Dedifferentiated amniotic fluid mesenchymal stem cell (primary cell): ENCODE results near the gene IGSF8.
"Not testable (repeated sequence)": the region's sequence is repeated elsewhere in the genome, so short reads cannot be mapped to it uniquely, and the experiment has no call there.

Source experiments
- DNase-seq: peaks from one replicate; pipeline ENCODE4 v3.0.0-alpha.2; 2016; ENCODE audit errors: extremely low spot score

IGSF8 gene

DNA sequence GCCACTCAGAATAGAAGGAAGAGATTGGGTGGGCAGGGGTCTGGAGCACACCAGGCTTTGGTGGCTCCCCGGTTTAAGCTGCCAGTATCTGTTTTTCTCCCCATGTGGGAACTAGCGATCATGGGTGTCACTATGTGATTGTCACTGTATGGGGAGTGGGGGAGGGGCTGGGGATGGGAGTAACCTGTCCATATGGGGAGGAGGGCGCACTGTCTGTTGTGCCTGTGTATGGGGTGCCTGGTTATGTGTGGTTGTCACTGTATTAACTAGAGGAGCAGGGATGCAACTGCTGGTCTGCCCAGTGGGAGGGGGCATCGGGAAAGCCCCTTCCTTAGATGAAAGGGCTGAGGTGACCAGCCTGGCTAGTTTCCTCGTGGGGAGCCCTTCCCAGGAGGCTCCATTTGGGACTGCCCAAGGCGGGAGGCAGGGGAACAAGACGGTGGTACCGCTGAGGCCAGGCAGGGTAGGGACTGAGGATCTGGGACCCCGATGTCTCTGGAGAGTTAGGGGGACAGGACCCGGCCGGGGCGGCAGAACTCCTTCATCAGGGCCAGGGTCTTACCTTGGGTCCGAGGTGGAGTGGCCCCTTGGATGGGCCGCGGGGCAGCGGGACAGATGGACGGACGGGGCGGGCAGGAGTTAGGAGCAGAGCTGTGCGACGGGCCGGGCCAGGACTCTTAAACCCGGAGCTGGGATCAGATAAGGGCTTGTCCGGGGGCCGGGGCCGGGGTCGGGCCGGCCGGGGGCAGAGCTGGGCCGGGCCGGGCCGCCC, 28.8 kb downstream of the IGSF8 start, which contains the start of gene KCNJ10:
Gene KCNJ10, minus strand, starts transcription at position 701 of the 772 bp plus-strand sequence. CDS start 27,628 bp downstream, outside the sequence.
- no peak for DNase-seq

DNA sequence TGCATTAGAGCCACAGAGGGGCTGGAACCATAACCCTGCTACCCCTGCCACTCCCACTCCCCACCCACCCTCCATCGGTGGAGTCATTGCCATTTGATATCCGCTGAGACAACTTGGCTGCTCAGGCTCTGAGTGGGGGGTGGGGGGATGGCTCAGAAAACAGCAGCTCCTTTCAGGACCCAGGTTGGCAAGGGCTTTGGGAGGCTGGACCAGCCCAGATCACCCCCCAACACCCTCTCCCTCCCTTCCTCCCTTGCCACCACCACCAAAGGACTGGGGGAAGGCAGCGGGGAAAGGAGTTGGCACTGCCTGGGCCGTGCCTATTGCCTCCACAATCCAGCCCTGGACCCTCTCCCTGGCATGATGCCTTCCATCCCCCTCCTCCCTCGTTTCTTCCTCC, 30.2 kb downstream of the IGSF8 start:
- no peak for DNase-seq

DNA sequence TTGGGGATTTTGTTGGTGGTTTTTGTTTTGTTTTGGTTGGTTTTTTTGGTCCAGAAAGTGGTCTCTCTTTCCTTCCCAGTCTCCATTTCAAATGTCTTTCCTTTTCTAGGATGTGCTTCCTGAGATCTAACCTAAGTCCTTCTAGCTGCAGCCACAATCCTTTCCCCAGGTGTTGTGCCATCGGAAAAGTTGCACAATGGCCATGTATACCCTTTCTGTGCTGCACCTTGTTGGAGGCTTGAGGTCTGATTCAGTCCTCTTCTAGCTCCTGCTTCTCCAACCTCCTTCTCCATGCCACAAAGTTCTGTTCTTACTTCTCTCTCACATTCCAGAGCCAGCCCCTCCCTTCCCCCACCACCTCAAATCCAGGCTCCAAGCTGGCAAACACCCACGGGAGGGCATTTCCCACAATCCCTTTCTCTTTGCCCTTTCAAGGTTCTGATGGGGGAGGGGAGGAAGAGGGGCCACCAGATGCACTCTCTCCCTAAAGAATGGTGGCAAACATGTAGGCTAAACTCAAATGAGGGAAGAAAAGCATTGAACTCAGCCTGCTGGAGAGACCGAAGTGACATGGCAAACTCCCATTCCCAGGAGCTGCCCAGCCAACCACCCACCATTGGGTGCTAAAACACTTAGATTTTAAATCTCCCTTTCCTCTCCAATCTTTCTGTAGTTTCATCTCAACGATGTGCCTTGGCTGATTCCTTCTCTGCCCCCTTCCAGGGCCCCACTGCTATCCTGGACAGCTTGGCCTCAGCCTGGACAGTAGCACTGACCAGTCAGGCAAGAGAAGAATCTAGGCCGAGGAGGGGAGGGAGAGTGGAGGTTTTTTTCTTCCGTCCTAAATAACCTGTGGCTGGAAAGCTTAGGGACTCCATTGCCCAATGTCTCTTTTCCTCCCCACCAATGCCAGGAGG, 31.3 kb downstream of the IGSF8 start:
- no peak for DNase-seq

DNA sequence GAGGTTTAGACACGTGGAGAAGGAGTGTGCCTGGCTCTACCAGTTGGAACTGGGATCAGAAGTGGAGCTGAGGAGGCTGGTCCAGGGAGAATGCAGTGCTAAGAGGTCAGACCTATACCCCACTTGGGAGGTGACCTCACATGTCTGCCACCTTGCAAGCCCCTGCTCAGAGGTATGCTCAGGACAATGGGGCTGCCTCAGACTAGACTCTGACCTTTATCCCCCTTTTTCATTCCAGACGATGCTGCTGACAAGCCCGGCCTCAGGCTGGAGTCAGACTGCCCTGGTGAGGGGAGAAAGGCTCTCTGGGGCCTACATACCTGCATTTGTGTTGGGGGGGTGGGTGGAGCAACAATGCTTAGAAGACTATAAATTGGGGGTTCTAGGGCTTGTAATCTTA, 33.7 kb downstream of the IGSF8 start:
- DNase-seq = no peak

DNA sequence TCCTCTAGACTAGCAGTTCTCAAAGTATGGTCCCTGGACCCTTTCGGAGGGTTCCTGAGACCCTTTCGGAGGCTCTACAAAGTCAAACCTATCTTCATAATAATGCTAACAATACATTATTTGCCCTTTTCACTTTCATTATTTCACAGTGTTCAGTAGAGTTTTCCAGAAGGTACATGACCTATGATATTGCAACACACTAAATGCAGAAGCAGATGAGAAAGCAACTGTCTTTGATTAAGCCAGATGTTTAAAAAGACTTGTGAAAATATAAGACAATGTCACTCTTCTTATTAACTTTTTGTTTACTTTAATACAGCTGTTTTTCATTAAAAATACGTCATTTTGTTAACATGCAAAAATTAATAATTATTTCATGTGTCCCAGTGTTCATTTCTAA, 34.3 kb downstream of the IGSF8 start:
- no peak for DNase-seq

DNA sequence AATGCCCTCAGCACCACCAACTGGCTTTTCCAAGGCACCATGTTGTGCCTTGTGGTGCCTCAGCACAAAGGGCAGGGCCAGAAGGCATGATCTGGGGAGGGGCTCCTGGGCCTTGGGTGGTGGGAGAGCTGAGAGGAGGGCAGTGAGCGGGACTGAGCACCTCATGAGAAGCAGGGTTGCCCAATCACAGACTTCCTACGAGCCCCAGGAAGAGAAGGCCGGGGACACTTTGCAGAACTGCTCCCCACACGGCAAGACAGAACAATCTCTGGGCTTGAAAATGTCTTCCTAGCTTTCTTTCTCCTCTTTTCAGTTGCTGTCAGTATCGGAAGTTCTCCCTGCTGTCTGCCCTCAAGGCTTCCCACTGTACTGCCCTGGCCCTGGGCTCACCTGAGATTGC, 35.2 kb downstream of the IGSF8 start:
- no peak for DNase-seq

DNA sequence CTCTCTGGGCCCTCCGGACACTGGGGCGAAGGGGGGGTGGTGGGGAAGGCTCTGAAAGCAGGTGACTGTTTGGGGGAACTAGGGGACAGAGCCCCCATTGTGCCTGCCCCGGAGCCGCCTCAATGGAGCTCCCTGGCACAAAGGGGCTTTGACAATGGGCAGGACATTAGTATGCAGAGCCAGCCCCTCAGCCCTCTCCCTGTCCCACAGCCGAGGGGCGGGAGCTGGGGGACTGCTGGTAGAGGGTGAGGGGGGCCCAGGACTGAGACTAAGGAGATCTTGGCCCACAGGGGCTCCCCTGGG, 36.2 kb downstream of the IGSF8 start:
- no peak for DNase-seq

DNA sequence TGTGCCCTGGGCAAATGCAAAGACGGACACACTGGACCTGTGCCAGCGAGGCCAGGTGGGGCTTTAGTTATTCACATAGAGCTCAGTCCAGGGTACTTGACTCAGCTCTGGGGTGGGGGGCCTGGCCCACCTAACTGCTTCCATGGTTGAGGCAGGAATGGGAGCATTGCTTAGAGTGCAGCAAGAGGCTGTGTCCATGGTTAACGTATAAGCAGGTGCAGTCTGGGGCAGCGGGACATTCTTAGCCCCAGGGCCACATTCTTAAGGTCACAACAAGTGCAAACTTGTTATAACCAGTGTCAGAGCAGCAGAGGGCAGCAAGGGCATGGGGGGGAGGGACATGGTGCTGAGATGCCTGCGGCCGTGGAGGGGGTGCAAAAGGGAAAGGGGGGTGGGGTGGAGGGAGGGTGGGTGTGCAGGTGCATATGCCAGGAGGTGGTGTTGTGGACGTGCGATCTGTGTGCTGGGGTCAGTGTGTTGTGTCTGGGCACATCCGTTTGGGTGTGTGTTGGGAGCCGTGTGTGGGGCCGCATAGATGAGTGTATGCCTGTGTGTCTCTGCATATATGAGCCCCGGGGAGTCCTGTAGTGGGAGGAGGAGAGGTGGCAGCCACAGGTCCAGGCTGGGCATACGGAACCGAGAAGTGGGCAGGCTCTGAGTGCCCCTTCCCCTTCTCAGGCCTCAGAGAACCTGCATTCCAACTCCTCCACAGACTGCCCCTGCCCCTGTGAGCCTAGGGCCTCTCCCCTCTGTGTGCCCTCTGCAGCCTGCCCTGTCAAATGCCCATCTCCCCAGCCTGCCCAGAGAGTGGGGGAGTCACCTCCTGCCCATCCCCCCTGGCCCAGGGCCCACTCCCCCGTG, 36.8 kb downstream of the IGSF8 start:
- no peak for DNase-seq

DNA sequence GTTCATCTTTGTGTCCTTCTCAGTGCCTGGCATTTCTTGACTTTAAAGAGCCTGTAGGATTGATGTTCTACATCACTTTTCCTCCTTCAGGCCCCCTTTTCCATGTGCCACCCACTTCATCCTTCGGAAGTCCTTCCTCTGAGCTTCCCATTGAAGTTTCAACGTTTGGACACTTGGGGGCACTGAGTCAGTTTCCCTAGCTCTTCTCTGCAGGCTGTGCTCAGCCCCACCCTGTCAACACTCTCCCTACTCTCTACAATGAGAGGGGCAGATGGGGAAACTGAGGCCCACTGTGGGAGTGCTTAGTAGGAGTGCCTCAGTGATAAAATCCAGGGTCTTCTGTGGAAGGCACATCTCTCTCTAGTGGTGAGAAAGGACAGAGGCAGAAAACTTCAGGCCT, 40.3 kb downstream of the IGSF8 start:
- DNase-seq = no peak

DNA sequence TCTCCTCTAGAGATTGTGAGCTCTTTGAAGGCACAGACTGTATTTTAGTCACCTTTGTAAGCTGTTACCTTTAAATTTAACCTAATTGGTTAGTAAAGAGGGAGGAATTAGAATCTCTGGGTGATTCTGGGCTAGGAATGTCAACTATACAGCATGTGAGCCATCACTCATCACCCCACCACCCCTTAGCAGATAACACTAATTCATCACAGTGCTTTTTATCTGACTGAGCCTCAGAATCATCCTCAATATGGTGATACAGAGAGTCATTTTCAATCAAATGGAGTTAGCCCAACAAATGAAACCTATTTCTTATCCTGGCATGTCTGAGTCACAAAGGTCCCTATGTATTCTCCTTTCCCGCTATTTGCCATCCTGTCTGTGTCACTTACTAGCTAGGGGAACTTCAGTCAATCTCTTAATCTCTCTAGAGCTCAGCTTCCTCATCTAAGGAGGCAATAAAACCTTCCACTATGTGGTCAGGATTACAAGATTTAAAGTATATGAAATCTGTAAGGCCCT, 41.7 kb downstream of the IGSF8 start:
- no peak for DNase-seq

DNA sequence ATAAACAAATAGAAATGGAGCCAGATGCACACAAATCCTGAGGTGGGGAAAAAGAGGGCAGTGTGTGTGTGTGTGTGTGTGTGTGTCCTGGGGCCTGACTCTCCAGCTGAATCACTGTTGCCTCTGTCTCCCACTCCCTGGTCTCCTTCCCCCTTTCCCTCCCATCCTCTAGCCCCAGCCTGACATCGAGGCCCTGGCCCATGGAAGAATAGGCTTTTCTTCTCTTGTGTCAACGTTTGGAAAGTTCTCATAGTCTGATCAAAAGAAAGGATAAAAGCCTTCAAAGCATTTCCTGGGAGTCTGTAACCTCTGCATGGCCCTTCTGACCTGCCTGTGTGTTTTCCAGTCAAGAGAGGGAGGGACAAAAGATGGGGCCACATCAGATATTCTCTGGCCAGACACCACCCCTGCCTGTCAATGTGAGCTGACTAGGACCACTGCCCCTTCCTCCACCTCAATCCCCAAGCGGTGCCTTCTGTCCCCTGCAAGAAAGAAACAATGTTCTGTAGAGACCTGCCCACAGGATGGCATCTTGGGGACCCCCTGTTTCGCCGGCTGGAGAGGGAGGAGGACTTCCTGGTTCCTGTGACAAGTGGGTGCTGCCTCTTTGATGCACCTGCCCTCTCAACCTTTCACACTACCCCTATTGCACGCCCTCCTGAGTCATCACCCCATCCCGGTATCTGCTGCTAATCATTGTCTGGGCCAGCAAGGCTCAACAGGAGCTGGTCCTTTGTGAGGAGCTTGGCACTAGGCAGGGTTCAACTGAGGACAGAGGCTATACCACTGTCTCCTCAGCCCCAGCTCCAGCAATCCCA, 44.7 kb downstream of the IGSF8 start:
- no peak for DNase-seq

DNA sequence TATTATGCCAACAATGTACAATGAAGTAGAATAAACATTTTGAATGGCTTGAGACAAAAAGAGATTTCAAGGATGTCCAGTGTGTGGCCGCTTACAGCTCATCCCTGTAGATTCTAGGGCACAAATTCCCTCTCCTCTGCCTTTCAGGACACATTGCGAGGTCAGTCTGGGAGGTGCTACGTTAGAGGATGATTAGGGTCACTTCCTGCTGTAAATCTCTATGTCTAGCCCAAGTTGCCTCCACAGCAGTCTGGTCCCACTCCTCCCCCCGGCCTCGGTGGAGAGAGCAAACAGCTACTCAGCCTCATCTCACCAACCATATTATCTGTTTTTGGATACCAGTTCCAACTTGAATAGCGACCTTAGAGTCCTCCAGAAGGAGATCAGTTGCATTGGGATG, 45.5 kb downstream of the IGSF8 start:
- DNase-seq = no peak

DNA sequence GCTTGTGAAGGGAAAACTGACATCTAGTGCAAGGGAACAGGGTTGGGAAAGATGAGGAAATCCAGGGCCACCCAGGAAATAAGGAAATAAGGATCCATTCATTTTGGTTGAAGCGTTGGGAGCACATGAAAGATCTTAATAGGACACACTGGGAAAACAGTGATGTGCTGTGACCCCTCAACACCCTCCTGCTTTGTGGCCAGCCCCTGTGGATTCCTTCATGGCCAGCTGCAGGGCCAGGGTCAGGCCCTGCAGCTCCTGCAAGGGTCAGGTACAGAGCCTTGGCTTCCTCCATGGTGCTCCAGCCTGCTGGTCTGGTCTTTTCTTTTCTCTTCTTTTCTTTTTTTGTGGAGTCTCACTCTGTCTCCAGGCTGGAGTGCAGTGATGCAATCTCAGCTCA, 47.8 kb downstream of the IGSF8 start:
- DNase-seq = no peak

DNA sequence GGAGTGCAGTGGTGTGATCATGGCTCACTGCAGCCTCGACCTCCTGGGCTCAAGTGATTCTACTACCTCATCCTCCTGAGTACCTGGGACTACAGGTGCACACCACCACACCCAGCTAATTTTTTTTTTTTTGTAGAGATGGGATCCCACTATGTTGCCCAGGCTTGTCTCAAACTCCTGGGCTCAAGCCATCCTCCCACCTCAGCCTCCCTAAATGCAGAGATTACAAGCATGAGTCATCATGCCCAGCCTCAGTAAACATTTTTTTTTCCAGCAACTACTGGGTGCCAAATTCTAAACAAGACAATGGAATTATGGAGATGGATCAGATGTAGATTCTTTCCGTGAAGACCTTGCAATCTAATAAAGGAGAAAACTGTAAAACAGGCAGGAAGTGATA, 48.2 kb downstream of the IGSF8 start:
- DNase-seq = not testable (repeated sequence)

DNA sequence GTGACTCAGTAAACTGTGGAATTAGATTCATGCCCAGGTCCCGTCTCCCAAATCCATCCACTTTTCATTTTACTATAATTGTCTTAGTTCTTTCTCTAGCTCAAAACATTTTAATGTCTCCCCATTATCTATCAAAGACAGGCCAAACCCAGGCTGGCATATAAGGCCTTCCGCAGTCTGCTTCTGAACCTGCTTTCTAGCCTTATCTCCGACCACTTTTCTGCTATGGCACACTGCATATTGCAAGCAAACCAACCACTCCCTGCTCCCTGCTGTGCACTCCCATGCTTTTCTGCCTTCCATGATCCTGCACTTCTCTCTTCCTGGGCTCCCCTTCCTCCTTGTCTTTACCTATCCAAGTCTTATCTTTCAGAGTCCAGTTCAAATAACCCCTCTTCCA, 49.3 kb downstream of the IGSF8 start:
- DNase-seq = no peak

DNA sequence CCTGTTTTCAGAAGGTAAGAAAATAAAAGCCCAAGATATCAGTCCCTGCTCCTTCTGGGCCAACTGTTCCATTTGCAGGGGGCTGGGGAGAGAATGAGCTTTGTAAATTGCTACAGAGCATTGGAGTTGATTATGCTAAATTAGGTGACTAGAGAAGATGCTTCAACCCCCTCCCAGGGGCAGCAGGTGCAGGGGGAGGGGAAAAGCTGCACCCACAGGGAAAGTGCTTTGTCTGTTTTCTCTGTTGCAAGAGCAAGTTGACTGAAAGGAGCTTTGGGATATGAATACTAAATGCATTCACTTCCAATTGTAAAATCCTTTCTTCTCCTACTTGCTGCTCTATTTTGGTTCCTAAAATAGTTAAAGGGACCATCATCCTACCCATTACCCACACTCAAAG, 50.1 kb downstream of the IGSF8 start:
- no peak for DNase-seq

DNA sequence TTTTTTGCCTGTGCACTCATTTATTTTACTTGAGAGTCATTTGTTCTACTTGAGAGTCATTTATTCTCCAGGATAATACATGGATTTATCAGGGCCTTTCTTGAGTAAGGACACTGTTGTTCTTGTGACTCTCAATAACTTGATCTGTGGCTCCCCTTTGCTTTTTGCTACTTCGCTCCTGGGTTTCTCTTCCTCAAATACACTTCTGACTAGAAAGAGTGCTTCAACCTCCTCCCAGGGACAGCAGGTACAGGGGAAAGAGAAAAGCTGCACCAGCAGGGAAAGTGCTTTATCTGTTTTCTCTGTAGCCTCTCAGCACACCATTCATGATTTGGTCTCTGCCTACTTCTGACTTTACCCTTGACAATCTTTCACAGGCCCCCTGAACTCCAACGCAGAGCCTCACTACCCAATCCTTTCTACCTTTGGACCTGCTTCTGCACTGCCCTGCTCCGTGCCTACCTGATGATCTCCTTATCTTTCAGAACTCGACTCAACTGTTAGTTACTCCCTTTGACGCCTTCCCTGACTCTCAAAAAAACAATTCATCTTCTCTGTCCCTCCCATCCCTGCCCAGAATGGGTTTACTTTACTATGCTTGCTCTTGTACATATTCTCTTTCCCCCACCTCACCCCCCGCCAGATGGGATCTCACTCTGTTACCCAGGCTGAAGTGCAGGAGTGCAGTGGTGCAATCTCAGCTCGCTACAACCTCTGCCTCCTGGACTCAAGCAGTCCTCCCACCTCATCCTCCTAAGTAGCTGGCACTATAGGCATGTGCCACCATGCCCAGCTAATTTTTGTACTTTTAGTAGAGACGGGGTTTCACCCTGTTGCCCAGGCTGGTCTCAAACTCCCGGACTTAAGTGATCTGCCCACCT, 51.1 kb downstream of the IGSF8 start:
- DNase-seq = no peak

DNA sequence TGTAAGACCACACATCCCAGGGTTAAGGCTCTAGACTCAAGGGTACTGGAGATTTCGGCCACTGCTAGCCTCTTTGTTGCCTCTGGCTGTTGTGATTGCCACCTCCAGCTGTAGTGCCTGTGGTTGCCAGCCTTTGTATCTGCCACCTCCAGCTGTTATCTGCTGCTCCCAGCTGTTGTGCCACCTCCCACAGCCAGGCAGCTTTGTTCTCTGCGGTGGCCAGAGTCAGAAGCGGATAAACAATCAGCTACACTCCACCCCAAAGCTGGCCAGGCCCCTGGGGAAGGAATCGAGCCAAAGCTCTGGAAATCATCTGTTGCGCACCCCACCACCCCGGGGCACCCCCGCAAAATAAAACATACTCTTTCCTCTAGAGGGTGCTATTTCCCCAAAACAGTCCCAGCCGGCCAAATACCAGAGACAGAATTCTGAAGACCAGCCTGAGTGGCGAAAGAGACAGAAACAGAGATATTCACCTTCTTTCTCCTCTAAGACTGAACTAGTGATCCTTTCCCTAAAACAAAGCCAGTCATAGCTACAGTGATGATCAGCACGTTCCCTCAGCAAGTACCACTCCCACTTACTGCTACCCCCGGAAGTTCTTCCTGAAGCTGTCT, 51.8 kb downstream of the IGSF8 start:
- peak; percentile 56 for DNase-seq

DNA sequence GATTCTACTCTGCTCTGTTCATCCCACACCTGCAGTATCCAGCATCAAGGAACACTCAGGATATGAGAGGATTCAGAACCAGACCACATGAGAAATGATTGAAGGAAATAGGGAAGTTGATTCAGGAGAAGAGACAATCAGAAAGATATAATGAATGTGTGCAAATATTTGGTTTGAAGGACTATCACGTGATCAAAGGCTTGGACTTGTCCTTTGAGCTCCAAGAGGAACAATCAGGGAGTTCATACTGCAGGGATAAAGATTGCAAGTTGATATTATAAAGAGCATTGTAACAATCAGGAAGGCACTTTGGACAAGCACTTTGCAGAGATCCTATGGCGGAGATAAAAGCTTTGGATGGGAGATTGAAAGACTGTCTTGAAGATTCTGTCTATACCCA, 52.8 kb downstream of the IGSF8 start:
- DNase-seq = no peak

DNA sequence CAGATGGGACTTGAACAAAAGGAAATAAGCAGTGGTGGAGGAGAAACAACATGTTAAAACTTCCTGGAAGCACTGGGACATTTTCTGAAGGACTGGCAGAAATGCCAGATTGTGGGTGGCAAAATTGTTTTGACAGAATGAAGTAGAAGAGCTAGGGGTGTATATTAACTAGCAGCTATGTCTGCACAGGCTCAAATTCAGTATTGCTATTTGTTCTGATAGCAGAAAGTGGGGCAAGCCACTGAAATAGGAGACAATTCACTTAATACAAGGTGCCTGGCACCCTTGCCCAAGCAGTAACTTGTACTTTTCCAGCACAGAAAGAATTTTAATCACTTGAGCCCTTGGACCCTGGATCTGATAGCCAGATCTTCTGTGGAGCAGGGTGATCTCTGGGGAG, 54.9 kb downstream of the IGSF8 start:
- DNase-seq = no peak
